Activated CD4-positive, CD25-positive, alpha-beta regulatory T cell treated with anti-CD3 and anti-CD28 coated beads, Interleukin-2, amount 50 U/mL, for 24 hours (primary cell): ENCODE measurements around the gene SEMA3E.
"Not testable (repeated sequence)": the region's sequence is repeated elsewhere in the genome, so short reads cannot be mapped to it uniquely, and the experiment has no call there.

Source experiments
- ATAC-seq, 2 donors: fragments of 150-1000 bp; cut with Tn5 transposase; one replicate each; pipeline ENCODE4 v1.10.0; 2021; ENCODE audit warnings: mild to moderate bottlenecking in 1 of 2, moderate library complexity in 1 of 2

The SEMA3E gene

DNA sequence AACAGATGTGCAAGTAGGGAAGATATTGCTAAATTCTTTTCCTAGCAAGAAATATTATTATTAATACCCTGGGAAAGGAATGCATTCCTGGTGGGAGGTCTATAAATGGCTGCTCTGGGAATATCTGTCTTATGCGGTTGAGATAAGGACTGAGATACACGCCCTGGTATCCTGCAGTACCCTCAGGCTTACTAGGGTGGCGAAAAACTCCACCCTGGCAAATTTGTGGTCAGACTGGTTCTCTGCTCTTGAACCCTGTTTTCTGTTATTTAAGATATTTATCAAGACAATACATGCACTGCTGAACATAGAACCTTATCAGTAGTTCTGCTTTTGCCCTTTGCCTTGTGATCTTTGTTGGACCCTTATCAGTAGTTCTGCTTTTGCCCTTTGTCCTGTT is 96.4 kb downstream of the SEMA3E start:
- ATAC-seq = not testable (repeated sequence)

DNA sequence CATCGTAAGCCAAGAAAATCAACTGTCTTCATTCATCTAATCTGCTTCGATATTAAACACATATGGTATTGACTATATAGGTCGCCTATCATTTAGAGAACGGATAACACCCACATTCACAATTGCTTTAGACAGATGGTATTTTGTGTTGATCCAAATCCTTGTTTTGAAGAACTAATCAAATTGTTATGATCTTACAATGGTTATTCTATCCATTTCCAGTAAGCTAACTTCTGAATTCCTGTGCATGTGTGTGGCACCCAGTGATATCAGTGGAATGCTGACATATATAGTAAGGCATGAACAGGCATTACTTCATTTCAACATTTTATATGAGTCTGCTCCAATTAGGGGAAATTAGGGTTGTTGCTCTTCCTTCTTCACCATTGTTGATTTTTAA is 98.8 kb downstream of the SEMA3E start:
- no peak for ATAC-seq

DNA sequence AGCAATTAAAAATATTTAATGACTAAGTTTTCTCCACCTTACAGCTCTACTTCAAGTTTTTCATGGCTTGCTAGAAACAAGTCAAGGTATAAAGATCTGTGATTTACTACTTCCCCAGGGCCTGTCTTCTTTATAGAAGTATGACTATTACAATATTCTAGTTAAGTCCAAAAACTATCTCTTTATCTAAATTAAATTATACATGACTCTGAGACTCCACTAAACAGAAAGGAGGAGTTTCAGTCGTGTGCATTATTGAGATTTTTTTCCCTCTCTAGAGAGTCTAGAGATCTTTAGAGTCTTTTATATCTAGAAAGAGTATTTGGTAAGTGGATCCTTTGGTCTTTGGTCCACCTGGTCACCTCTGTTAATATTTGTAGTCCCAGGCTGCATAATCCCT is 100.7 kb downstream of the SEMA3E start:
- ATAC-seq = no peak

DNA sequence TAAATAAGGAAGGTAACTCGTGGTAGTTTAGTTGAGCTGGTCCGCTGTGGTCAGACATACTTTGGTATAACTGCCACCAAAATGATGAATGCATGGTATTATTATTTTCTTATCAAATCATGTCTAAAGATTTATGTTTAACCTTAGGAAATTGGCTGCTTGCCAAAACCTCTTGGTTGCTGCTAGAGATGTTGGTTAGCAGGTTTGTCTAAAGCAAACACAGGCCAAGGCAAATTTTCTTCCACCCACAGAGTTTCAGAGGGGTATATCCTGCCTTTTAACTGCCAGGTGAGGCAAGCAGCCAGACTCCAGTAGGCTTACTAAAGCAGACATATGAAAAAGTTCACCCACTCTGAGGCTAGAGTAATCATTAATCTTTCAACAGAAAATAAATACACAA is 101.4 kb downstream of the SEMA3E start:
- no peak for ATAC-seq

DNA sequence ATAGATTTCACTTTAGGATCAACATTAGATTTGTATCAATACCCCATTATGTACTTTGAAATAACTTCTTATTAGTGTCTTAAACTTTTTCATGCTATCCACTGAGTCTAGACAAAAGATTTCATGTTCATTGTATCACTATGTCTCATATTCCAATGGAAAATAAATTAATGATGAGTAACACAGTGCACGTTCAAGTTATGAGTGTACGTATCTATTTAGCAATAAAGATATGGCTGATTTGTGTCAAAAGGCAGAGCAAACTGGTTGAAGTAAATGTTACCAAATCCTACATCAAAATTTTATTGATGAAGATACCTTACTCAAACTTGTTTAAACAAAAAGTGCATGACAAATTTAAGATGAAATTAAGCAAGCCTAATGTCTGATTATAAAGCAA is 102.4 kb downstream of the SEMA3E start:
- ATAC-seq = no peak

DNA sequence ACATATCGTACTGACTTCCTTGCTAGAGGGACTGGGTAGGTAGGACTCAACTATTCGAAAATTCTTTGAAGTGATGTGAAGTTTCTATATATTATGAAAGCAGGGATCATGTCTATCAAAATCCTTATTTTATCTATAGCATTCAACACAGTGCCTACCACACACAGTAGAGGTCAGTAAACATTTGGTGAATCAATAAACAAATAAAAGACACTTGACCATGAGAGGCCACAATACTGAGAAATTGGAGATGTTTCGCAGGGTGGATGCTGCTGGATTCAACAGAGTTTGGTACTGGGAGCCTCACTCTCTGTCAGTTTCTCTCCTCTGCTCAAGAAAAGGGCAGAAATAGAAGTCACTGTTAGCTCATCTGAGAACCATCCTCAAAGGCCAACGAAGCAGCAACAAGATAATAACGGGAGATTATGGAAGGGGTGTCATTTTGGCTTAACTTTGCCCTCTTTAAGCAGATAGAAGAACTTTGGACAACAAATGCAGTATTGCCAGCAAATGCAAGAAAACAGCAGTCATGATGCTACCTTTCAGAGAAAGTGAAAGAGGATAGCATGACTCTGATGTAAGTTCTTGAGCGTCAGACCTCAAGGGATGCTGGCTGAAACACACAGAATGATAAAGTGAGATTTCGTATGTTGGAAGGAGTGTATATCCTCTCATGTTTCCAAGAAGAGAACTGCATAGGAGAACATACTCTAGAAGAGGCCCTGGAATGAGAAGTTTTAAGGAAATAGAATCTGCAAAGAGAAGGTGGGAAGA is 107.6 kb downstream of the SEMA3E start:
- no peak for ATAC-seq

DNA sequence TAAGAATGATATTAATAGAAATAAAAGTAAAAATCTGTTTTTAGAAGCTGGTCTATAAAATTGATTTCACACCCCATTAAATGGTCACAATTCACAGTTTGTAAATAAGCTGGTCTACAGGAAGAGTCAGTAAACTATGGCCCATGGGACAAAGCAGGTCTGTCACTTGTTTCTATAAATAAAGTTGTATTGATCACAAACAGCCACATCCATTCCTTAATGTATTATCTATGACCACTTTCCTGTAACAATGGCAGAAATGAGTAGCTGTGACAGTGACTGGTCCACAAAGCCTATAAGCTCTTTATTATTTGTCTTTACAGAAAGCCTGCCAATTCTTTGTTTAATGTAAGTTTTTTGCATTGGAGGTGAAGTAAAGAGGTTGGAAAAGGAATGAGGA is 114.5 kb downstream of the SEMA3E start:
- no peak for ATAC-seq

DNA sequence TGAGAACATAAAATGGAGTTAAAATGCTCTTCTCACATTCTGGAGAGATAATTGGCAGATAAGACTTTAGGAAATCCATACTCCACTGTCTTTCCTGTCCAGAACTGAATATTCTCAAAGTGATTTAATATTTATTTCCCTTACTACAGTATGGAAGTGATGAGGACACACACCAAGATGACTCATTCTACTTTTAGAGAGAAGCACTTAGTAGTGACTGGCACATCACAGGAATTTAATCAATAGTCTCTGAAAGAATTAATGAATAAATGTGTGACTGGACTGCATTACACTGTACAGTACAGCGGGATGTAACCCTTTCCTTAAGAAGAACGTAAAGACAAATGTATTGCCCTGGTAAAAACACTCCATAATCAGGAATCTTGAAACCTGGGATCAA is 116.7 kb downstream of the SEMA3E start:
- ATAC-seq = no peak

DNA sequence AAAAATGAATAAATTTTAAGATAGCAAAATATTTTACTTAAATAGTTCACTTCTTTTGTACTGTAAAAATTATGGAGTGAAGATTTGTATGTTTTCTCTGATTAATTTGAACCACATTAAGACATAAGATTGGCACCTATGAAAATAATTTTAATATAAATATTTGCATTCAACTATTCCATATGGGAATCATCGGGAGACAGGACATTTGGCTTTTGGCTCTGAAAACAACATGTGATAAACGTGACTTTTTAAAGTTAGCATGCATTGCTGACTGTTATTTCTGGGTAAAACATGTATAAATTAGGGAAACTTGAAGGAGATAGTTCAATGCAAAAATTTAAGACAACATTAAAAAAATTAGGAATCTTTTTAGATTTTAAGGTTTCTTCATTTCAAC is 117.2 kb downstream of the SEMA3E start:
- ATAC-seq = no peak

DNA sequence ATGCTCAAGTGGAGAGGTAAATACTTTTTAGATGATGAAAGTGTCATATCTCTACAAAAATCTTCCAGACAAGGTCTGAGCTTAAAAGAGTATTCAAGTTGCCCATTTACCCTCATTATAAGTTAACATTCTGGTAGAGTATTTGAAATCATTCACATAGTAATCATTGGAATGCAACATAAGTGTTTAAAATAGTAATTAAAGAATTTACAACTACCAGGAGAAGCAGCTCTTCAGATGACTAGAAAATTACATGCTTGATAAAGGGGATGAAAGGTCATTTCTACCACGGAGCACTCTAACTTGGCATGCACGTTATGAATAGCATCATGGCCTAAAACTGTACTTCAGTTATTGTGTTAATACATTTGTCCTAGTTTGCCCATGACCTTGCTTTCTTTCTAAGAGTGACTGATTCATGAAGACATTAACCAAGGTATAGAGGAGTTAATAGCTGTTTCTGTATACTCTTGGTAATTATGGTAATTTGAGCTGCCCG is 120.0 kb downstream of the SEMA3E start:
- ATAC-seq = no peak

DNA sequence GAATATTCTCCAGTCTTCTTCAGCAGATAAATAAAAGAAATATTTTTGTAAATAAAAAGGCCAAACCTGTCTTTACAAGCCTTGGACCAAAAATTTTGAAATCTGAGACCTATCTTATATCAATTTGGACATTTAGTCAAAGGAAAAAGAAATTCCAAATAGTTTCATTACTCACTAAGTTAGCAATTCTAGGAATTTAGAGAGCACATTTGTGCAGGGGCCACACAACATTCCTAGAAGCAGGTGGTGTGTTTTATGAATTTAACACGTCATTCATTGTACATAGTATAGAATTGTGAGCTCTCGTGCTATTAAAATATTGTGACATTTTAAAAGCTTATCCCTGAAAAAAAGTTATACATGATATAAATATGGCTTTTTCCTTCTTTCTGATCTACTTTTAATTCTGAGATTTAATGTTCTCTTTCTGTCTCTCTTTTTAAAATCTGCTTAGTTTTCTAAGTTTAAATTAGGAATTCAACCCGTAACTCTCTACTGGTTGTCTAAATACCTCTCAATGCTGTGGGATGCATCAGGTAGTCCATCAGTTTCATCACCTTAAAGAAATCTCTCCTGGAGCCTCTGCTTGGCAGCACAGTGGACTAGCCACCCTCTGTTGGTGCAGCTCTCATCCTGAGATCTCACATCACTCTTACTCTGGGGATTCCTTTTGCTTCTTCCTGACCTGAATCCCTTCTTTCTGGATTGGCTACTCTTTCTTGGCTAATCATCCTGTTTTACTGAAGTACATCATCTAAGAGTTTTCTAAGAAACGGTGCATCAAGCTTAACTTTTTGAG is 124.5 kb downstream of the SEMA3E start:
- ATAC-seq = no peak

DNA sequence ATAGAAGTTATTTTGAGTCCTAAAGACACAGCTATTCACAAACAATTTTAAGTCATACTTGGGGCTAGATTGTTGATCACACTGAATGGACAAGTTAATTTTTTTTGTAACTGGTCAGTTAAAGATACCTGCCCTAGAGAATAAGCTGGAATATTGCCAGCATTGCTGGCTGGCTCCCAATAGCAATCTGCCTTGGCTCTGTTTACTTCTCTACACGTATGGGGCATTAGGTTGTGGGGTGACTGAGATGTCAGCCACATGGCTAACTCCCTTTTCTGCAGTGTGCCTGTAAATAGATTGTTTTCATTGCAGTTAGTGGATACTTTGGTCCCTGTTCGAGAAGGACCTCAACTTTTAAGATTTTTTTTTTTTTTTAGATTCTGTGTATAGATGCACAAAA is 128.2 kb downstream of the SEMA3E start:
- no peak for ATAC-seq

DNA sequence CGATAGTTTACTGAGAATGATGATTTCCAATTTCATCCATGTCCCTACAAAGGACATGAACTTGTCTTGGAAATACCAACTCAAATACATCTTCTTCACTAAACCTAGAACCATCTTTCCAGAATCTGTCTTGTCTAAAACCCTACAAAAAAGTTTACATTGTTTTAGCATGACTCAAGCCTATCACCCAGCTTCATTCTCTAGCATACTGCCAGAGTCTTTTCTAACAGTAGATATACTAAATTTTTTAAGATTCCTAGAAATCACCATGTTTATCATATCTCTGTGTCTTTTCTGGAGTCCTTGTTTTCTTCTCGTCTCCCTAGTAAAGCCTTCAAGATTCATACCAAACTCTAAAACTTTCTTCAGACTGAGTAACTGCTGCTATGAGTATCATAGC is 129.7 kb downstream of the SEMA3E start:
- ATAC-seq = no peak

DNA sequence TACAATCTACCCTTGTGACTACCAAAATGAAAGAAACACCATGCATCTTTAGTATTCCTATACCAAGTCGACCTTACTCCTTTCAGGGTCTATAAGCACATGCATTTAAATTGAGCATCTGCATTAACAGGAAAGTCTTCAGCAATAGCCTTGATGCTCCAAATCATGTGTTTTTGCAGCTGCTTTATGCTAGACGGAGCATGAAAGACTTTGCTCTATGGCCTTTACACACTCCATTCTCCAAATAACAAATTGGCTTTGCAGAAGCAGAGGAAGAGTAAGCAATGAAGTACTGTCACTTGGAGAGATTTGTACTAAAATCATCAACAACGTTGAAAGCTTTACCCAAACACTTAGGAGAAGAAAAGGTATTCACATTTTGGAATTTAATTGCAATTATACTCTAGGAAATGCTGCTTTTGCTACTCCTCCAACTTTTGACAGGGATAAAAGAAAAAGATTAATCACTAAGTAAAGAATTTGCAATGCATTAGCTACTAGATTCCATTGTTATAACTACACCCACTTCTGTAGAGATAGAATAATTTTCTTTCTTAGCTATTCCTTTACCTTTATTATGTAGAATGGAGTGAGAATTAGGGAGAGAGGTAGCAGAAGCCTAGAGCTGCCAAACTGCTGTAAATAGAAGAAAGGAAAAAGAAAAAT is 131.8 kb downstream of the SEMA3E start:
- no peak for ATAC-seq

DNA sequence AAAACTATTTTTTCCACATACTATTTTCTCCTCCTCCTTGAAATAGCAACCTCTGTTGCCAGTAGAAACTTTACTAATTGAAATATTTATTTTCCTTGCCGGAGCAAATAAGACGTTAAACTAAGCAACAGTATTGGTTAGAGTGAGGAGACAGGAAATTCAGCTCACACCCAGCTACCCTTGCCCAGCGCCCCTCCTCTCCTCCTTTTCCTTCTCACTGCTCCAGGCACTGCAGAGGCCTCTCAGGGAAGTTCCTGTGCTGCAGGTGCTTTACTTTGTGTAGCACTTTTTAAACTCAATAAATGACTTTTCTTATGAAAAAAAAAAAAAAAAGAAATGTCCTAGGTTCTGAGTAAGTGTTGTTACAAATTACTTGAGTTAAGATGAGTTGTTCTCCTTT is 134.0 kb downstream of the SEMA3E start:
- ATAC-seq = no peak

DNA sequence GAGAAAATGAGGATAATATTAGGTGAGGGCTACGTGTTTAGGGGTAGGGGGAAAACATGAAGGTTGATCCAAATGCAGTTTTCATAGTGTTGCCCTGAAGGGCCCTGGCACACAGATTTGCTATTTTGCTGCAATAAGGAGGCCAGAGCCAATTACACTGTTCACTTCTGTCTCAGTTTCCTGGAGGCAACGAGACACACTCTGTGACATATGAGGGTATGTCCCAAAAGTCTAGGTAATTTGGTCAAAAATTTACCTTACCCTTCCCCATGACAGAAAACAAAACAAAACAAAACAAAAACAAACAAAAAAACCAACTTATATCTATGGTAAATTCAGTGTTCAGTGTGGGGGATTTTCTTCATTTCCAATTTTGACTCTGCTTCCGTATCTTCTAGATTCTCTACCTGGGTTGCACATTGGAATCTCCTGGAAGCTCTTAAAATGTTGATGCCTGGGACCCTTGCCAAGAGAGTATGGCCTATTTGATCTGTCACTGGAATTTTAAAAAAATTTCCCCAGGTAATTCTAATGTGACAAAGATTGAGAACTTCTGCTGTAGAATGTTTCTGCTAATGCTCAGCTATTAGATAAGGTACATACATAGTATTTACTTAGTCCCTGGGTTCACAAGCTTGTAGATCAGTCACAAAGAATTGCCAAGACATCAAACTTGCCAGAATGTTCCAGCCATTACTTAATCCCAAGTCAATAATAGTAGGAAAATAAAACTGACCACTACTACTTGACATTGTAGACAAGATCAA is 139.5 kb downstream of the SEMA3E start:
- ATAC-seq = no peak

DNA sequence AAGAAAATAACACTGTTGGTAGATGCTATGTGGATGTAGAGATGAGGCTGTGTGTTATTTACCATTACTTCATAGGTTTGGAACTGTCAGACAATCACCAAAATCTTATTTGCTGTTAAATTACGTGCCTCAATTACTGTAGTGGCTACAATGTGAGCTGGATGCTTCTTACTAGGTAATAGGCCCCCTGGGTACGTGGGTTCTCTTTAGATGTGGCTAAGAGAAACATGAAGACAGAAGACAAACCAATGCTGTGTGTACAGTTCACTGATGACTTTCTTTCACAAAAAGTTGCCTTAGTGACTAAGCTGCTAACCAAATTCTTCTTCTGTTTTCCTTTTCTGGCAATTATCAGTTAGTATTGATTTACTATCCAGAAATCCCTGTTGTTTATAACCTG is 144.6 kb downstream of the SEMA3E start:
- no peak for ATAC-seq

DNA sequence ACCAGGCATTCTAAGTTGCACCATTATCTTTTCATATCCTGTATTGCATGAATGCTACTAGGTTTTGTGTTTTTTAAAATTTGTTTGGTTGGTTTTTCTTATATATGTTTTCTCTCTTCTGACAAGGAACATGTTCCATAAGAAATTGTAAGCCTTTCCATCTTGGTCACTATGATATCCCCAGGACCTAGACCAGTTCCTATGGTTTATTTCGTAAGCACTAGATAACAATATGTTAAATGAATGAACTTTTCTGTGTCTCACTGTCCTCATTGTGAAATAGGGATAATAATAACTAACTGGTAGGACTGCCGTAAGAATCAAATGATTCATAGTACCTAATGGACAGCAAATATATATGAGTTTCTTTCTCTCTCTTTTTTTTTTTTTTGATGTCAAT is 146.3 kb downstream of the SEMA3E start:
- ATAC-seq = no peak

DNA sequence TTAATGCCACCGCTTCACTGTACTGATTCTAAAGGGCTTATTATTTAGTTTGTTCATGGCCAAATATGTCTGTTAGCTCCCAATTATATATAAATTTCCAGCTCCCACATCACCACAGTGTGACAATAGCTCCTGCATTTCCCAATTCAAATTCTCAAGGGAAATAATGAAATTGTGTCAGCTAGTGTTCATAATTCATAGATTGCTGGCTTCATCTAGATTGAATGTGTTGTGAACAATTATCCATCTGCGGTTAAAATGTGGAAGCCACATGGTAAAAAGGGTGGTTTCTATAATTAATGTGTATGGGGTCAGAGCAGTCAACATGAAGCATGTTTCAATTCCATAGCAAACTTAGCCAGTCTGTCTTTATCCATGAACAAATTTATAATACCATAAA is 154.3 kb downstream of the SEMA3E start:
- ATAC-seq = no peak

DNA sequence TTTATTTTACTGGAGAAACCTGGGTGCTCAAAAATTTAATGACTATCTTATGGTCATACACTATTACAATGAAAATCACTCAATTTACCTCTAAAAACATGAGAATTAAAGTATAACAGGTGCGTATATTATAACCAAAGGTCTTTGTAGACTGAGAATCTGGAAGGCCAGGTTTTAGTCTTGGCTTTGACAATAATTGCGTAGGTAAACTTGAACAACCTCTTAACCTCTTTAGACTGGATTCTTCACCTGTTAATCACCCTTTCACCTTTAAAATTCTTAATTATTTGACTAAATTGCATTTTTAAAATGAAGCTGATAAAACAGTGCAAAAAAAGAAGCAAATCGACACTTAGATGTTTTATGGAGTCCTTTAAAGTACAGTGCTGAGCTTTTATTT is 156.1 kb downstream of the SEMA3E start:
- ATAC-seq = no peak

DNA sequence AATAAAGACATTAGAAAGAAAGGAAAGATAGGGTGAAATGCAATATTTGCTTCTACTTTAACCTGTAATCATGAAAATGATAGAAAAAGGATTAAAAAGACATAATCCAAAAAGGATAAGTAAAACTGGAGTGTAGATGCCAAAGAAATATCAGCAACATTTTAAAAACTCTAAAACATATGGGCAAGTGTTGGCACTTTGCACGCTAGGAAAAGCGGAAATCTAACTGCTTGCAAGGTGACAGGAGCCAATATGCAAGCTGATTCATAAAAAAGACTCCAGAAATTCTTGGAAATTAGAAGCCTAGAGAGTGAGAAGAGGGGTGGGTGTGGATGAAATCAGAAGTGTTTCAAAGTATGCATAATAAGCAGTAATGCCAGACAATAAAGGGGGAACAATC is 161.1 kb downstream of the SEMA3E start:
- ATAC-seq = no peak

DNA sequence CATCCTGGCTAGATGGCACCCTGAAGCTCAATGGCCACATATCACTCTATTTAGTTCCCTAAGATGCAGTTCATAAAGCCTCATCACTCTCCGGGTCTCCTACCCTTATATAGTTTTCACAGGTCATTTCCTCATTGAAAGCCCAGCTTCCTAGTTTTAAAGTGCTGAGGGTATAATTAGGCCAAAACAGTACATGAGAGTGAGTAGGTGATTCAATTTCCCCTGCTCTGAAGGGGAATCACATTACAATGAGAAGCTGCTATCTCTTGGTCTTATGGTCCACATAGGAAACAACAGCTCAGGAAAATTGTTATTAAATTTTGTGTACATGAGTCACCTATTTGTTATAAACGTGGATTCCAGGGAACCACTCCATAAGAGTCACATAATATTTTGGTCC is 162.0 kb downstream of the SEMA3E start:
- ATAC-seq = no peak

DNA sequence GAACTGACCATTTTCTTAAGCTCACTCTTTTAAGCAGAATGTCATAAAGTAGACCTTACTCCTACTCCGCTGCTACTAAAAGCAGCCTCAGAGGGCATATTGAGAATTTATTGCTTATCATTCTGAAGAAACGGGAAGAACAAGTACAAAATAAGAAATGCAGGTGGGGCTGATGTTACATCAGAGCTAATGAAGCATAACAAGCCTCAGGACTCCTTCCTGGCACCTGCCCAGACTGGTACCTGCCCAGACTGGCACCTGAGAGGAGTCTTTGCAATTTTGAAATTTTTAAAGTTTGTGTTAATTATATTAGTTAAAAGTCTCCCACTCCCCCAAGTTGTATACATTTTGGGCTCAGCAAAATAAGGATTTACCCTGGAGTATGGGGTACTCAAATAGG is 162.4 kb downstream of the SEMA3E start:
- no peak for ATAC-seq
